Measurements from ENCODE around the gene RIPK3.

GRCh38 chr14:24342889-24343288 is 3.1 kb upstream of the RIPK3 start:
- no peak for TF ChIP-seq POLR2A (IDR thresholded peaks at IDR 0.05; ENCODE audit: low read length)
- no peak for TF ChIP-seq CTCF (IDR thresholded peaks at IDR 0.05)
- no peak for TF ChIP-seq PHF8 (IDR thresholded peaks at IDR 0.05; ENCODE audit: borderline replicate concordance, low read depth)
